OCI-LY3 (cell line): ENCODE data around the gene CRTC1.

Experiments
- H2AFZ ChIP-seq: fragments of 200-600, 300-600 bp; shearing (Covaris generic); 2 replicates; pipeline ENCODE4 v1.6.0; 2014; ENCODE audit warnings: antibody characterized with exemption, low read depth, low read length
- H3K27ac ChIP-seq: fragments of 200-600, 300-600 bp; sonication (generic); 2 replicates; pipeline ENCODE4 v1.5.1; 2014; ENCODE audit warnings: mild to moderate bottlenecking, low read length, moderate library complexity, mixed read lengths
- H3K27me3 ChIP-seq: fragments of 200-600, 300-600 bp; sonication (generic); 2 replicates; pipeline ENCODE4 v1.6.1; 2014; ENCODE audit warnings: low read depth, low read length, mixed read lengths
- H3K36me3 ChIP-seq: fragments of 200-600, 300-600 bp; sonication (generic); replicated peaks from 2 replicates; pipeline ENCODE3; 2014; ENCODE audit warnings: low read depth, low read length, mixed read lengths
- H3K4me1 ChIP-seq: fragments of 300-600, 200-600 bp; sonication (generic); 2 replicates; pipeline ENCODE4 v1.6.1; 2014; ENCODE audit warnings: low read length, mixed read lengths
- H3K4me2 ChIP-seq: fragments of 200-600, 300-600 bp; sonication (generic); 2 replicates; pipeline ENCODE4 v1.6.1; 2014; ENCODE audit warnings: low read length, mixed read lengths
- H3K4me3 ChIP-seq: fragments of 300-600, 200-600 bp; sonication (generic); 2 replicates; pipeline ENCODE4 v1.5.1; 2014; ENCODE audit warnings: antibody characterized with exemption, mild to moderate bottlenecking, low read length, moderate library complexity
- H3K79me2 ChIP-seq: fragments of 300-600, 200-600 bp; shearing (Covaris generic); 2 replicates; pipeline ENCODE4 v1.6.1; 2014; ENCODE audit warnings: mild to moderate bottlenecking, low read length, mixed read lengths
- H3K9ac ChIP-seq: fragments of 300-600, 200-600 bp; shearing (Covaris generic); 2 replicates; pipeline ENCODE4 v1.6.0; 2014; ENCODE audit warnings: mild to moderate bottlenecking, low read length, moderate library complexity
- H3K9me3 ChIP-seq: fragments of 200-600, 300-600 bp; shearing (Covaris generic); 2 replicates; pipeline ENCODE4 v1.6.1; 2014; ENCODE audit warnings: low read length, mixed read lengths; ENCODE audit not compliant: insufficient read depth
- H4K20me1 ChIP-seq: fragments of 200-600, 300-600 bp; sonication (generic); 2 replicates; pipeline ENCODE4 v1.6.1; 2016; ENCODE audit warnings: low read length, mixed read lengths; ENCODE audit not compliant: insufficient read depth
- EZH2phosphoT487 ChIP-seq: fragments of 200-600 bp; shearing (Covaris generic); IDR thresholded peaks from 2 replicates; pipeline ENCODE4 v1.6.1; 2018; ENCODE audit warnings: antibody characterized with exemption, mixed run types, low read depth
- TF ChIP-seq, protein P1 (sequence below): fragments of 200-600, 300-600 bp; sonication (generic); IDR thresholded peaks from 2 replicates; pipeline ENCODE4 v1.5.1; 2014; ENCODE audit warnings: antibody characterized with exemption, low read length, low read depth

The CRTC1 gene

DNA sequence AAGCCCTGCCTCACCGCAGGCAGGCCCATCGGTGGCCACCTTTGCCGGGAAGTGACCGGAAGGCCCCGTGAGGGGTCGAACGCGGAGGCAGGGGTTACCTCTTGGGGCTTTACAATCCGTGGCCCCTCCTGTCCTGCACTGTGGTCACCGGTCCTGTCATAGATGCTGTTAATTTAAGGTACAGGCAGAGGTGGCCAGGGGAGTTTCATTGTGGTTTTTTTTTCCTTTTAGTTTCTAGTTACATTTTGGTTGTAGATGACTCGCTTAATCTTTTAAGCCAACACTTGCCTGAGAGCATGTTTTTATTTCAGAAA lies 94.6 kb downstream of the CRTC1 start:
- no peak overlapping the region for H3K4me2 ChIP-seq
- no peaks in the 10 kb centered on the region for H3K79me2 ChIP-seq
- no peaks in the 10 kb centered on the region for H3K9me3 ChIP-seq
- peaks cover 9% of the 10 kb centered on the region; the same call in 1 of the 2 replicates for H3K4me1 ChIP-seq
- no peaks in the 10 kb centered on the region for H3K36me3 ChIP-seq
- no peak for TF ChIP-seq EZH2phosphoT487
- TF ChIP-seq, protein P1, sequence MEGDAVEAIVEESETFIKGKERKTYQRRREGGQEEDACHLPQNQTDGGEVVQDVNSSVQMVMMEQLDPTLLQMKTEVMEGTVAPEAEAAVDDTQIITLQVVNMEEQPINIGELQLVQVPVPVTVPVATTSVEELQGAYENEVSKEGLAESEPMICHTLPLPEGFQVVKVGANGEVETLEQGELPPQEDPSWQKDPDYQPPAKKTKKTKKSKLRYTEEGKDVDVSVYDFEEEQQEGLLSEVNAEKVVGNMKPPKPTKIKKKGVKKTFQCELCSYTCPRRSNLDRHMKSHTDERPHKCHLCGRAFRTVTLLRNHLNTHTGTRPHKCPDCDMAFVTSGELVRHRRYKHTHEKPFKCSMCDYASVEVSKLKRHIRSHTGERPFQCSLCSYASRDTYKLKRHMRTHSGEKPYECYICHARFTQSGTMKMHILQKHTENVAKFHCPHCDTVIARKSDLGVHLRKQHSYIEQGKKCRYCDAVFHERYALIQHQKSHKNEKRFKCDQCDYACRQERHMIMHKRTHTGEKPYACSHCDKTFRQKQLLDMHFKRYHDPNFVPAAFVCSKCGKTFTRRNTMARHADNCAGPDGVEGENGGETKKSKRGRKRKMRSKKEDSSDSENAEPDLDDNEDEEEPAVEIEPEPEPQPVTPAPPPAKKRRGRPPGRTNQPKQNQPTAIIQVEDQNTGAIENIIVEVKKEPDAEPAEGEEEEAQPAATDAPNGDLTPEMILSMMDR, result no peak
- H3K27ac ChIP-seq, result no peak overlapping the region
- no peaks in the 10 kb centered on the region for H4K20me1 ChIP-seq
- no peak overlapping the region for H2AFZ ChIP-seq
- H3K9ac ChIP-seq, result no peak overlapping the region
- peaks cover 8% of the 10 kb centered on the region for H3K27me3 ChIP-seq
- no peak overlapping the region for H3K4me3 ChIP-seq

DNA sequence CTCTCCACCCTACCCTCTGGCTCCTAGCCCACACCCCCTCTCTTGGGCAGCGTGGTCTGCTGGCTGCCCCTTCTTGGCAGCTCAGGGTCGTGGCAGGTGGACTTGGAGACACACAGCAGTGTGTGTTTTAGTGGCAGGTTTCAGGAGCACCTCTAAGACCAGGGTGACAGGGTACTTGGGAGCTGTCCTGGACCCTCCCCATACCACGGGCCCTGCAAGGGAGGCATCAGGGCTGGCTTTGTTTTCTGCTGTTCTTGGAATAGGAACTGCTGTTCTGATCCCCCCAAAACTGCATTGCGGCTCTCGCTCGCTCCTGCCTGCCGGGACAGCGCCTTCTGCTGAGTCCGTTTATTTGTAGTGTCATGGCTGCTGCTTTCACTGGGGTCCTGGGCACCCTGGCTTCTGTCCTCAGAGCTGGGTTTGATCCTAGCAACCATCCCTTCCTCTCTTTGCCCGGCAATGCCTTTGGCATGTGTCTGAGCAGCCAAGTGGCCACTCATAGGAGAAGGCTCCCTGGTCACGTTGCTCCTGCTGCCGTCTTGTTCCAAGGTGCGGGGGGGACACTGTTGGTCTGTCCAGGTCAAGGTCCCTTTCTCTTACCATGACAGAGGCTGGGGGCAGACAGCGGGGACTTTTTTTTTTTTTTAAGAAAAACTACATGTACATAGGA lies 95.5 kb downstream of the CRTC1 start:
- no peak overlapping the region for H3K9ac ChIP-seq
- TF ChIP-seq EZH2phosphoT487, result no peak
- peaks cover 9% of the 10 kb centered on the region; the same call in 1 of the 2 replicates for H3K4me1 ChIP-seq
- no peak overlapping the region for H2AFZ ChIP-seq
- H3K4me3 ChIP-seq, result no peak overlapping the region
- H3K36me3 ChIP-seq, result no peaks in the 10 kb centered on the region
- H3K27ac ChIP-seq, result no peak overlapping the region
- no peaks in the 10 kb centered on the region for H3K79me2 ChIP-seq
- no peak overlapping the region for H3K4me2 ChIP-seq
- H3K9me3 ChIP-seq, result no peaks in the 10 kb centered on the region
- peaks cover 8% of the 10 kb centered on the region for H3K27me3 ChIP-seq
- H4K20me1 ChIP-seq, result no peaks in the 10 kb centered on the region

DNA sequence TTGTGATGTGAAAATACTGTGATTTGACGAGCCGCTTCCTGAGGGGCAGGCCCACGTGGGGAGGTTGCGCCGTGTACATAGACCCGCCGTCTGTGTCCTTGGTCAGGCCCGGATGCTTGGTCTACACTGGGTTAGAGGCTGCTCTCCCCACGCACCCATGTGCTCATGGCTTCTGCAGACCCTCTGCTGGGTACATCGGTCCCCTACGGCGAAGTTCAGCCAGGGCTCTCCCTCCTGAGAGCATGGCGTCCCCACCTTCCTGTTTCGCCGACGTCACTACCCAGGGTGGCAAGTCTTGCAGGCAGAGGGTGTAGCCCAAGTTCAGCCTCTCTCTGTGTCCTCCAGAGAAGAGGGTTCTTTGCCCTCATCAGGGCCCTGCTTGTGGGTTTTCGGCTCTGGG lies 96.6 kb downstream of the CRTC1 start:
- Histone ChIP-seq H3K27ac (no peak overlapping the region), H3K27me3 (peaks cover 8% of the 10 kb centered on the region), H3K4me1 (peaks cover 9% of the 10 kb centered on the region; the same call in 1 of the 2 replicates), H3K4me2 (no peak overlapping the region), H4K20me1 (no peaks in the 10 kb centered on the region), H3K9ac (no peak overlapping the region), H3K9me3 (no peaks in the 10 kb centered on the region), H3K4me3 (no peak overlapping the region), H3K36me3 (no peaks in the 10 kb centered on the region), H3K79me2 (no peaks in the 10 kb centered on the region), H2AFZ (no peak overlapping the region)
- TF ChIP-seq, protein P1, result no peak
- TF ChIP-seq EZH2phosphoT487, result no peak

DNA sequence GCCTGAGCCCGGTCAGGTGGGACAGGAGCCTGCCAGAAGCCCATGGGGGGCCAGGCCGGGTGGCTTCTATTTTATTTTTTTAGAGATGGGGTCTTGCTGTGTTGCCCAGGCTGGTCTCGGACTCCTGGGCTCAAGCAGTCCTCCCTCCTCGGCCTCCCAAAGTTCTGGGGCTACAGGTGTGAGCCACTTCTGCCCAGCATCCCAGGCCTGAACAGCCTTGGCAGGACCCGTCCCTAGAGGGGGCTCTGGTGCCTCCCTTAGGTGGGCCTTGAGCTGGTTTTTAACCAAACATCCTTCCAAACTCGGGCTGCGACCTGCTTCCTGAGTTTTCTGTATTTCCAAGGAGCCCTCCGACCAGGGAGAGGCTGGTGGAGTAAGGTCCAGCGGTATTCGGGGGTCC lies 97.2 kb downstream of the CRTC1 start:
- H3K4me3 ChIP-seq, result no peak overlapping the region
- H3K4me2 ChIP-seq, result no peak overlapping the region
- H4K20me1 ChIP-seq, result no peaks in the 10 kb centered on the region
- TF ChIP-seq, protein P1, result peak; percentile 51
- no peak for TF ChIP-seq EZH2phosphoT487
- no peak overlapping the region for H3K9ac ChIP-seq
- no peaks in the 10 kb centered on the region for H3K9me3 ChIP-seq
- H3K36me3 ChIP-seq, result no peaks in the 10 kb centered on the region
- peaks cover 9% of the 10 kb centered on the region; the same call in 1 of the 2 replicates for H3K4me1 ChIP-seq
- H3K79me2 ChIP-seq, result no peaks in the 10 kb centered on the region
- H3K27me3 ChIP-seq, result peaks cover 8% of the 10 kb centered on the region
- H2AFZ ChIP-seq, result no peak overlapping the region
- H3K27ac ChIP-seq, result no peak overlapping the region
